ENCODE measurements around the gene PIEZO1. TPM values are rescaled to one million over a fixed set of nuclear protein-coding genes. Genes with fewer than 3 reads are reported as not detected.
"Not testable (repeated sequence)": the region's sequence is repeated elsewhere in the genome, so short reads cannot be mapped to it uniquely, and the experiment has no call there.

The PIEZO1 gene
- total and polyA plus RNA-seq, 2 experiments from 2014 or later = 30.4 to 70.1 TPM

- Mint-ChIP-seq H3K4me3 (no peak overlapping the region), H3K9me3 (no peaks in the 10 kb centered on the region; the same call in 2 of the 3 replicates), H3K36me3 (ENCODE audit: low read depth) (peaks cover 3% of the 10 kb centered on the region; the same call in 2 of the 3 replicates), H3K27me3 (ENCODE audit: insufficient read depth, low read depth, poor library complexity) (peaks cover 2% of the 10 kb centered on the region), H3K4me1 (no peaks in the 10 kb centered on the region; the same call in 2 of the 3 replicates), H3K27ac (no peak overlapping the region)
- ATAC-seq = no peak
- Histone ChIP-seq H2AFZ (no peak overlapping the region), H3K9me2 (ENCODE audit: insufficient read depth) (no peaks in the 10 kb centered on the region), H3K36me3 (ENCODE audit: insufficient read depth) (no peaks in the 10 kb centered on the region), H3K4me3 (no peak overlapping the region), H3K4me1 (ENCODE audit: insufficient read depth) (no peaks in the 10 kb centered on the region), H4K20me1 (replicated peaks; ENCODE audit: insufficient read depth) (no peaks in the 10 kb centered on the region), H3F3A (replicated peaks; ENCODE audit: low read depth) (no peaks in the 10 kb centered on the region), H3K79me2 (replicated peaks; ENCODE audit: insufficient read depth) (no peaks in the 10 kb centered on the region), H3K27ac (ENCODE audit: low read depth) (no peak overlapping the region), H3K27me3 (ENCODE audit: insufficient read depth) (no peaks in the 10 kb centered on the region), H3K4me2 (no peak overlapping the region)
- DNase-seq (ENCODE audit: low spot score) = no peak
- TF ChIP-seq ETS1 (IDR thresholded peaks at IDR 0.05) (no peak), CTCF (conservative IDR thresholded peaks at IDR 0.05; ENCODE audit: low read depth in 2 of 2) (peak in 1 of 2 experiments; percentile 26; a peak in 2 of 4 replicates)
Measured at GRCh38 chr16:88824256-88825077, 39.4 kb upstream of the PIEZO1 start.

GRCh38 chr16:88823646-88824045, 38.6 kb upstream of the PIEZO1 start:
- not testable (repeated sequence) for H3K79me2 ChIP-seq (replicated peaks; ENCODE audit: insufficient read depth); H3K36me3 ChIP-seq (ENCODE audit: insufficient read depth); H3K4me1 ChIP-seq (ENCODE audit: insufficient read depth); H3K9me2 ChIP-seq (ENCODE audit: insufficient read depth); ATAC-seq; H3K27me3 ChIP-seq (ENCODE audit: insufficient read depth); H4K20me1 ChIP-seq (replicated peaks; ENCODE audit: insufficient read depth); H3K9me3 Mint-ChIP-seq; H3K27me3 Mint-ChIP-seq (ENCODE audit: insufficient read depth, low read depth, poor library complexity); H3K4me3 Mint-ChIP-seq; H3K27ac Mint-ChIP-seq; H3F3A ChIP-seq (replicated peaks; ENCODE audit: low read depth); H2AFZ ChIP-seq; H3K36me3 Mint-ChIP-seq (ENCODE audit: low read depth); H3K4me1 Mint-ChIP-seq; H3K4me3 ChIP-seq; H3K4me2 ChIP-seq; DNase-seq (ENCODE audit: low spot score); H3K27ac ChIP-seq (ENCODE audit: low read depth)

- Histone ChIP-seq H3F3A (replicated peaks; ENCODE audit: low read depth) (no peaks in the 10 kb centered on the region), H3K36me3 (ENCODE audit: insufficient read depth) (no peaks in the 10 kb centered on the region), H3K4me3 (no peak overlapping the region), H3K4me1 (ENCODE audit: insufficient read depth) (no peaks in the 10 kb centered on the region), H3K27me3 (ENCODE audit: insufficient read depth) (no peaks in the 10 kb centered on the region), H4K20me1 (replicated peaks; ENCODE audit: insufficient read depth) (no peaks in the 10 kb centered on the region), H2AFZ (no peak overlapping the region), H3K9me2 (ENCODE audit: insufficient read depth) (no peaks in the 10 kb centered on the region), H3K4me2 (no peak overlapping the region), H3K27ac (ENCODE audit: low read depth) (no peak overlapping the region), H3K79me2 (replicated peaks; ENCODE audit: insufficient read depth) (no peaks in the 10 kb centered on the region)
- DNase-seq (ENCODE audit: low spot score) (no peak), ATAC-seq (no peak)
- H3K27me3 Mint-ChIP-seq (ENCODE audit: insufficient read depth, low read depth, poor library complexity) = peaks cover 4% of the 10 kb centered on the region
- no peak overlapping the region for H3K27ac Mint-ChIP-seq
- peaks cover 5% of the 10 kb centered on the region; the same call in 1 of the 3 replicates for H3K4me1 Mint-ChIP-seq
- H3K9me3 Mint-ChIP-seq = no peaks in the 10 kb centered on the region; the same call in 2 of the 3 replicates
- no peak overlapping the region for H3K4me3 Mint-ChIP-seq
- peaks cover 3% of the 10 kb centered on the region; the same call in 2 of the 3 replicates for H3K36me3 Mint-ChIP-seq (ENCODE audit: low read depth)
- TF ChIP-seq JUNB (IDR thresholded peaks at IDR 0.05; ENCODE audit: unreplicated experiment) (no peak), POLR2AphosphoS5 (IDR thresholded peaks at IDR 0.05; ENCODE audit: low read depth) (no peak), EZH2 (IDR thresholded peaks at IDR 0.05; ENCODE audit: low read depth, unreplicated experiment) (no peak), NANOG (IDR thresholded peaks at IDR 0.05; ENCODE audit: borderline replicate concordance) (no peak), CREB1 (CRISPR knock-in tag; IDR thresholded peaks at IDR 0.05; ENCODE audit: low read depth) (no peak), CTCF (conservative IDR thresholded peaks at IDR 0.05; ENCODE audit: low read depth in 2 of 2) (no peak), REST (IDR thresholded peaks at IDR 0.05; ENCODE audit: unreplicated experiment) (no peak)
Measured at GRCh38 chr16:88822281-88823040, 37.4 kb upstream of the PIEZO1 start.

Data from GM23338 (cell line).